DND-41 (cell line): ENCODE results near the gene PMIS2.

Experiments
- ATAC-seq: fragments of 200-7000 bp; cut with Tn5 transposase; 3 replicates; pipeline ENCODE4 v1.9.1; 2021; ENCODE audit warnings: low read depth; ENCODE audit not compliant: insufficient read depth
- DNase-seq: peaks from one replicate; pipeline ENCODE4 v3.0.0-alpha.2; 2020
- H2AFZ ChIP-seq: 2 replicates; pipeline ENCODE4 v1.6.0; 2012; ENCODE audit warnings: low read depth, low read length
- H3K27ac ChIP-seq: 2 replicates; pipeline ENCODE4 v1.5.1; 2012; ENCODE audit warnings: low read length, inconsistent platforms
- H3K27me3 ChIP-seq: fragments of 200-600 bp; sonication (generic); 2 replicates; pipeline ENCODE4 v1.6.0; 2012; ENCODE audit warnings: low read length, mild to moderate bottlenecking, inconsistent platforms; ENCODE audit not compliant: insufficient read depth, poor library complexity
- H3K36me3 ChIP-seq: 2 replicates; pipeline ENCODE4 v1.5.1; 2012; ENCODE audit warnings: low read length, inconsistent platforms; ENCODE audit not compliant: insufficient read depth
- H3K4me1 ChIP-seq: 2 replicates; pipeline ENCODE4 v1.5.1; 2012; ENCODE audit warnings: mild to moderate bottlenecking, low read length; ENCODE audit not compliant: insufficient read depth
- H3K4me2 ChIP-seq: 2 replicates; pipeline ENCODE4 v1.6.0; 2012; ENCODE audit warnings: mild to moderate bottlenecking, moderate library complexity, low read length, inconsistent platforms; ENCODE audit not compliant: insufficient read depth
- H3K4me3 ChIP-seq, 2 experiments: fragments of 200-600 bp in 1 of 2; shearing (Covaris generic) in 1 of 2; 2 replicates each; pipeline ENCODE4 v1.5.1; 2012 to 2016; ENCODE audit warnings: inconsistent platforms in 2 of 2, low read length in 2 of 2, mild to moderate bottlenecking in 2 of 2, low read depth in 1 of 2, moderate library complexity in 1 of 2
- H3K79me2 ChIP-seq: 2 replicates; pipeline ENCODE4 v1.6.0; 2012; ENCODE audit warnings: low read length, inconsistent platforms; ENCODE audit not compliant: insufficient read depth
- H3K9ac ChIP-seq: 2 replicates; pipeline ENCODE4 v1.6.0; 2012; ENCODE audit warnings: low read depth, mild to moderate bottlenecking, inconsistent platforms, low read length, moderate library complexity
- H3K9me3 ChIP-seq: 2 replicates; pipeline ENCODE4 v1.5.1; 2012; ENCODE audit warnings: low read length, moderate library complexity, mild to moderate bottlenecking, inconsistent platforms; ENCODE audit not compliant: insufficient read depth, severe bottlenecking
- H4K20me1 ChIP-seq: 2 replicates; pipeline ENCODE4 v1.6.0; 2012; ENCODE audit warnings: low read length; ENCODE audit not compliant: insufficient read depth
- CTCF ChIP-seq: IDR thresholded peaks from 2 replicates; pipeline ENCODE4 v1.5.1; 2012; ENCODE audit warnings: borderline replicate concordance, low read length, moderate library complexity, mild to moderate bottlenecking; ENCODE audit not compliant: poor library complexity, severe bottlenecking; ENCODE audit errors: extremely low read depth
- EZH2 ChIP-seq: IDR thresholded peaks from 3 replicates; pipeline ENCODE4 v1.6.1; 2012; ENCODE audit warnings: borderline replicate concordance, low read depth, mild to moderate bottlenecking, moderate library complexity, low read length, inconsistent platforms; ENCODE audit not compliant: severe bottlenecking

Gene PMIS2

GRCh38 chr19:35585848-35586247, at the start of gene PMIS2:
Gene PMIS2, plus strand, starts transcription at chr19:35586173. Its CDS starts 87 bp downstream, at chr19:35586260.
- Histone ChIP-seq H3K36me3 (no peaks in the 10 kb centered on the region), H4K20me1 (no peaks in the 10 kb centered on the region), H2AFZ (no peak within 1 kb of the TSS), H3K27ac (no peak within 1 kb of the TSS), H3K9ac (no peak within 1 kb of the TSS), H3K27me3 (no peaks in the 10 kb centered on the region), H3K4me1 (no peaks in the 10 kb centered on the region), H3K9me3 (no peaks in the 10 kb centered on the region), H3K79me2 (no peaks in the 10 kb centered on the region), H3K4me2 (no peak within 1 kb of the TSS), H3K4me3 (no peak within 1 kb of the TSS)
- no peak for TF ChIP-seq CTCF
- no peak for TF ChIP-seq EZH2
- ATAC-seq (peak; percentile 68), DNase-seq (peak; percentile 42)

- no peaks in the 10 kb centered on the region for H3K79me2 ChIP-seq
- no peaks in the 10 kb centered on the region for H3K27me3 ChIP-seq
- H3K4me2 ChIP-seq: no peak overlapping the region
- peaks cover 5% of the 10 kb centered on the region; the same call in 1 of the 2 replicates for H3K36me3 ChIP-seq
- DNase-seq (no peak), ATAC-seq (peak; percentile 36; the same call in 1 of the 3 replicates)
- H3K4me1 ChIP-seq: peaks cover 9% of the 10 kb centered on the region
- H2AFZ ChIP-seq: no peak overlapping the region
- no peak overlapping the region for H3K9ac ChIP-seq
- TF ChIP-seq EZH2 (no peak), CTCF (no peak)
- H3K27ac ChIP-seq: no peak overlapping the region
- H3K9me3 ChIP-seq: no peaks in the 10 kb centered on the region
- no peaks in the 10 kb centered on the region for H4K20me1 ChIP-seq
- H3K4me3 ChIP-seq: no peak overlapping the region
Observed at GRCh38 chr19:35539314-35539713, 46.7 kb upstream of the PMIS2 start.

- ATAC-seq (0 out of 3 replicates have a peak, but pooled peaks have one; percentile 16), DNase-seq (no peak)
- Histone ChIP-seq H3K4me2 (no peak overlapping the region), H3K27ac (no peak overlapping the region), H3K36me3 (peaks cover 5% of the 10 kb centered on the region; the same call in 1 of the 2 replicates), H3K4me1 (peaks cover 14% of the 10 kb centered on the region), H3K9ac (no peak overlapping the region), H4K20me1 (no peaks in the 10 kb centered on the region), H3K4me3 (no peak overlapping the region), H3K79me2 (peaks cover 1% of the 10 kb centered on the region; the same call in 1 of the 2 replicates), H3K27me3 (no peaks in the 10 kb centered on the region), H3K9me3 (no peaks in the 10 kb centered on the region), H2AFZ (no peak overlapping the region)
- no peak for TF ChIP-seq CTCF
- no peak for TF ChIP-seq EZH2
Observed at GRCh38 chr19:35539850-35540249, 46.1 kb upstream of the PMIS2 start.
